ENCODE measurements around the gene NPM1. TPM values are rescaled to one million over a fixed set of nuclear protein-coding genes. Genes with fewer than 3 reads are reported as not detected.

The NPM1 gene
- total and polyA plus RNA-seq, 2 of the 13 experiments (the other 11 are each of a cell fraction or from before 2014, with no cell fraction given): 2,047 to 3,353 TPM

- TF ChIP-seq ZNF331 (CRISPR knock-in tag; IDR thresholded peaks at IDR 0.05): peak; percentile 51; the same call in 1 of the 2 replicates
- TF ChIP-seq ZHX2 (IDR thresholded peaks at IDR 0.05; ENCODE audit: low read depth): peak; percentile 34; the same call in 1 of the 2 replicates
- TF ChIP-seq ZHX2 (CRISPR knock-in tag; IDR thresholded peaks at IDR 0.05; ENCODE audit: borderline replicate concordance): no peak
- no peak for TF ChIP-seq HDAC6 (IDR thresholded peaks at IDR 0.05; ENCODE audit: low read depth, low read length)
- TF ChIP-seq, protein P1, sequence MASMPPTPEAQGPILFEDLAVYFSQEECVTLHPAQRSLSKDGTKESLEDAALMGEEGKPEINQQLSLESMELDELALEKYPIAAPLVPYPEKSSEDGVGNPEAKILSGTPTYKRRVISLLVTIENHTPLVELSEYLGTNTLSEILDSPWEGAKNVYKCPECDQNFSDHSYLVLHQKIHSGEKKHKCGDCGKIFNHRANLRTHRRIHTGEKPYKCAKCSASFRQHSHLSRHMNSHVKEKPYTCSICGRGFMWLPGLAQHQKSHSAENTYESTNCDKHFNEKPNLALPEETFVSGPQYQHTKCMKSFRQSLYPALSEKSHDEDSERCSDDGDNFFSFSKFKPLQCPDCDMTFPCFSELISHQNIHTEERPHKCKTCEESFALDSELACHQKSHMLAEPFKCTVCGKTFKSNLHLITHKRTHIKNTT (CRISPR knock-in tag; IDR thresholded peaks at IDR 0.05): no peak
- no peak for TF ChIP-seq TP53 (CRISPR knock-in tag; conservative IDR thresholded peaks at IDR 0.05)
- TF ChIP-seq MXD4 (CRISPR knock-in tag; IDR thresholded peaks at IDR 0.05): peak; percentile 99
- peak; percentile 61; the same call in 1 of the 2 replicates for TF ChIP-seq RXRB (CRISPR knock-in tag; IDR thresholded peaks at IDR 0.05; ENCODE audit: borderline replicate concordance)
- peak; percentile 98 for TF ChIP-seq ZFP82 (CRISPR knock-in tag; IDR thresholded peaks at IDR 0.05; ENCODE audit: borderline replicate concordance)
- peak; percentile 64; the same call in 1 of the 2 replicates for TF ChIP-seq CSRNP1 (CRISPR knock-in tag; IDR thresholded peaks at IDR 0.05)
- TF ChIP-seq RBFOX2 (IDR thresholded peaks at IDR 0.05; ENCODE audit: low read depth, low read length): peak; percentile 84
- TF ChIP-seq ZNF263 (CRISPR knock-in tag; IDR thresholded peaks at IDR 0.05): peak; percentile 55; the same call in 1 of the 2 replicates
- no peak for TF ChIP-seq SOX13 (IDR thresholded peaks at IDR 0.05)
- TF ChIP-seq SOX13 (CRISPR knock-in tag; conservative IDR thresholded peaks at IDR 0.05 in 1 of 2, IDR thresholded peaks at IDR 0.05 in 1 of 2): peak in 1 of 2 experiments; percentile 27; a peak in 2 of 4 replicates
- no peak for TF ChIP-seq ZNF367 (CRISPR knock-in tag; IDR thresholded peaks at IDR 0.05; ENCODE audit: borderline replicate concordance)
- 0 out of 2 replicates have a peak, but pooled peaks have one; percentile 19 for TF ChIP-seq STAT5B (CRISPR knock-in tag; IDR thresholded peaks at IDR 0.05)
- 0 out of 2 replicates have a peak, but pooled peaks have one; percentile 19 for TF ChIP-seq SP5 (CRISPR knock-in tag; IDR thresholded peaks at IDR 0.05; ENCODE audit: borderline replicate concordance, low read depth)
- peak; percentile 89; the same call in 1 of the 2 replicates for TF ChIP-seq ZFYVE20 (CRISPR knock-in tag; IDR thresholded peaks at IDR 0.05; ENCODE audit: borderline replicate concordance, low read depth)
- 0 out of 2 replicates have a peak, but pooled peaks have one; percentile 48 for TF ChIP-seq DNMT1 (CRISPR knock-in tag; IDR thresholded peaks at IDR 0.05)
- 0 out of 2 replicates have a peak, but pooled peaks have one; percentile 76 for TF ChIP-seq ZNF33A (CRISPR knock-in tag; IDR thresholded peaks at IDR 0.05; ENCODE audit: borderline replicate concordance)
- TF ChIP-seq ZSCAN9 (CRISPR knock-in tag; IDR thresholded peaks at IDR 0.05; ENCODE audit: borderline replicate concordance): peak; percentile 80; the same call in 1 of the 2 replicates
Observed at GRCh38 chr5:171387970-171388815, 544 bp downstream of the NPM1 start (continued).

Data from HepG2 (cell line).